Bronchial epithelial cell (primary cell): Measurements from ENCODE around the gene THSD4. TPM values are rescaled to one million over a fixed set of nuclear protein-coding genes. Genes with fewer than 3 reads are reported as not detected.

ENCODE experiments used
- DNase-seq: peaks from one replicate; pipeline ENCODE4 v3.0.0-alpha.2; 2010; ENCODE audit warnings: low read depth
- FAIRE-seq: peaks from 2 replicates; lab custom pipeline; 2011; peaks lifted over from hg19 to GRCh38; lab: Jason Lieb, UNC
- H3K27me3 ChIP-seq: 2 replicates; pipeline ENCODE4 v1.5.1; 2011; ENCODE audit warnings: low read length; ENCODE audit not compliant: control insufficient read depth, insufficient read depth
- H3K36me3 ChIP-seq: 2 replicates; pipeline ENCODE4 v1.5.1; 2011; ENCODE audit warnings: low read length; ENCODE audit not compliant: control insufficient read depth, insufficient read depth
- H3K4me3 ChIP-seq: 2 replicates; pipeline ENCODE4 v1.5.1; 2011; ENCODE audit warnings: mild to moderate bottlenecking, low read depth, low read length, control low read depth
- CTCF ChIP-seq: IDR thresholded peaks from 2 replicates; pipeline ENCODE4 v1.5.1; 2011; ENCODE audit warnings: mild to moderate bottlenecking, moderate library complexity, low read length, control low read depth, inconsistent platforms; ENCODE audit not compliant: insufficient read depth, severe bottlenecking
- total RNA-seq: library from RNA; depleted of rRNA; stranded (reverse); fragments of >200 nt; gene quantifications from 2 replicates; pipeline ENCODE4 v1.2.1, GENCODE V29; 2014

THSD4 gene
- total RNA-seq, 1 donor from 2014 or later, result 14.5 TPM

GRCh38 chr15:71549091-71549490, 433.8 kb downstream of the THSD4 start:
- no peak for TF ChIP-seq CTCF
- no peak for FAIRE-seq
- H3K4me3 ChIP-seq, result no peak overlapping the region

GRCh38 chr15:71549697-71550096, 434.4 kb downstream of the THSD4 start:
- TF ChIP-seq CTCF, result no peak
- no peak overlapping the region for H3K4me3 ChIP-seq
- no peaks in the 10 kb centered on the region for H3K27me3 ChIP-seq
- DNase-seq (no peak), FAIRE-seq (no peak)
- no peaks in the 10 kb centered on the region for H3K36me3 ChIP-seq

More at GRCh38 chr15:71549091-71549490, 433.8 kb downstream of the THSD4 start:
- DNase-seq, result no peak
- Histone ChIP-seq H3K27me3 (no peaks in the 10 kb centered on the region), H3K36me3 (no peaks in the 10 kb centered on the region)

- no peak for TF ChIP-seq CTCF
- no peak for FAIRE-seq
- no peak overlapping the region for H3K4me3 ChIP-seq
- no peak for DNase-seq
- H3K27me3 ChIP-seq, result no peaks in the 10 kb centered on the region
- no peaks in the 10 kb centered on the region for H3K36me3 ChIP-seq
Observed at GRCh38 chr15:71551566-71551965, 436.3 kb downstream of the THSD4 start.

GRCh38 chr15:71559098-71559497, 443.8 kb downstream of the THSD4 start:
- H3K36me3 ChIP-seq, result no peaks in the 10 kb centered on the region
- no peak for FAIRE-seq
- H3K4me3 ChIP-seq, result no peak overlapping the region
- peak; percentile 65 for DNase-seq
- no peaks in the 10 kb centered on the region for H3K27me3 ChIP-seq
- no peak for TF ChIP-seq CTCF

GRCh38 chr15:71559616-71560015, 444.3 kb downstream of the THSD4 start:
- Histone ChIP-seq H3K27me3 (no peaks in the 10 kb centered on the region), H3K36me3 (no peaks in the 10 kb centered on the region), H3K4me3 (no peak overlapping the region)
- no peak for TF ChIP-seq CTCF
- FAIRE-seq, result no peak
- no peak for DNase-seq

- Histone ChIP-seq H3K36me3 (no peaks in the 10 kb centered on the region), H3K27me3 (no peaks in the 10 kb centered on the region), H3K4me3 (no peak overlapping the region)
- DNase-seq, result peak; percentile 55
- TF ChIP-seq CTCF, result no peak
- FAIRE-seq, result no peak
Observed at GRCh38 chr15:71562251-71562650, 447.0 kb downstream of the THSD4 start.
